SK-N-SH (cell line): ENCODE measurements around the gene SKI. TPM values are rescaled to one million over a fixed set of nuclear protein-coding genes. Genes with fewer than 3 reads are reported as not detected.

Experiments used
- CTCF ChIA-PET: fragments of 300-600, 350-600 bp; formaldehyde crosslinking; extraction: SDS; loops from one replicate; lab custom pipeline; 2021; lab: Yijun Ruan, JAX
- POLR2A ChIA-PET: fragments of 350-600 bp; sonication (Branson Sonifier 250); formaldehyde crosslinking; extraction: SDS; loops from one replicate; lab custom pipeline; 2020; ENCODE audit warnings: antibody characterized with exemption, inconsistent platforms; lab: Yijun Ruan, JAX
- DNase-seq: peaks from one replicate; pipeline ENCODE4 v3.0.0; 2012
- H2AFZ ChIP-seq: fragments of 200-600 bp; sonication (generic); 2 replicates; pipeline ENCODE4 v1.8.1; 2016; ENCODE audit warnings: antibody characterized with exemption, mild to moderate bottlenecking, low read depth
- H3F3A ChIP-seq: fragments of 200-600 bp; sonication (generic); replicated peaks from 2 replicates; pipeline ENCODE3; 2016; ENCODE audit warnings: antibody characterized with exemption, mild to moderate bottlenecking; ENCODE audit not compliant: insufficient read depth
- H3K27ac ChIP-seq, 2 experiments: fragments of 200-500 bp in 1 of 2; fragments of 200-600 bp in 1 of 2; sonication (Bioruptor generic) in 1 of 2; sonication (generic), shearing (Covaris generic) in 1 of 2; 2 replicates each; pipeline versions ENCODE4 v1.5.1 to v1.6.1; 2014 to 2016; ENCODE audit warnings: low read depth in 2 of 2, inconsistent platforms in 1 of 2, low read length in 1 of 2, mild to moderate bottlenecking in 1 of 2, mixed read lengths in 1 of 2
- H3K27me3 ChIP-seq: fragments of 200-600 bp; sonication (generic), shearing (Covaris generic); 2 replicates; pipeline ENCODE4 v1.6.1; 2016; ENCODE audit warnings: mixed run types; ENCODE audit not compliant: insufficient read depth
- H3K36me3 ChIP-seq, 2 experiments: fragments of 200-500 bp in 1 of 2; fragments of 200-600 bp in 1 of 2; sonication (Bioruptor generic) in 1 of 2; sonication (generic) in 1 of 2; replicated peaks in 1 of 2; 2 replicates each; pipeline versions ENCODE3 to v1.5.1; 2014 to 2016; ENCODE audit warnings: low read length in 1 of 2, mild to moderate bottlenecking in 1 of 2; ENCODE audit not compliant: insufficient read depth in 2 of 2, control insufficient read depth in 1 of 2
- H3K4me1 ChIP-seq, 2 experiments: fragments of 200-500 bp in 1 of 2; fragments of 200-600 bp in 1 of 2; sonication (Bioruptor generic) in 1 of 2; sonication (generic), shearing (Covaris generic) in 1 of 2; 2 replicates each; pipeline versions ENCODE4 v1.5.1 to v1.6.1; 2014 to 2016; ENCODE audit warnings: low read depth in 1 of 2, low read length in 1 of 2, mixed run types in 1 of 2; ENCODE audit not compliant: insufficient read depth in 2 of 2, control insufficient read depth in 1 of 2
- H3K4me2 ChIP-seq: fragments of 200-600 bp; sonication (generic), shearing (Covaris generic); 2 replicates; pipeline ENCODE4 v1.6.1; 2017; ENCODE audit warnings: mixed run types
- H3K4me3 ChIP-seq, 2 experiments: fragments of 200-500 bp in 1 of 2; fragments of 200-600 bp in 1 of 2; sonication (Bioruptor generic) in 1 of 2; sonication (generic), shearing (Covaris generic) in 1 of 2; 2 replicates each; pipeline versions ENCODE4 v1.5.1 to v1.8.1; 2014 to 2016; ENCODE audit warnings: low read depth in 2 of 2, inconsistent platforms in 1 of 2, low read length in 1 of 2, mild to moderate bottlenecking in 1 of 2, mixed read lengths in 1 of 2, moderate library complexity in 1 of 2
- H3K79me2 ChIP-seq: fragments of 200-600 bp; sonication (generic); 2 replicates; pipeline ENCODE4 v1.8.1; 2017; ENCODE audit warnings: mild to moderate bottlenecking; ENCODE audit not compliant: insufficient read depth
- H3K9ac ChIP-seq: fragments of 200-600 bp; sonication (generic); 2 replicates; pipeline ENCODE4 v1.6.1; 2017; ENCODE audit warnings: mixed run types
- H3K9me2 ChIP-seq: fragments of 200-600 bp; sonication (generic); 2 replicates; pipeline ENCODE4 v1.6.1; 2017; ENCODE audit warnings: mixed run types
- H3K9me3 ChIP-seq: fragments of 200-600 bp; sonication (generic); 2 replicates; pipeline ENCODE4 v1.6.1; 2017; ENCODE audit warnings: mixed run types, mild to moderate bottlenecking, moderate library complexity
- H4K20me1 ChIP-seq: fragments of 200-600 bp; sonication (generic); 2 replicates; pipeline ENCODE4 v1.6.1; 2017; ENCODE audit warnings: mild to moderate bottlenecking, mixed run types; ENCODE audit not compliant: insufficient read depth
- FOSL2 ChIP-seq: IDR thresholded peaks from 2 replicates; pipeline ENCODE4 v1.4.0; 2012; ENCODE audit warnings: low read depth, mild to moderate bottlenecking, moderate library complexity, borderline replicate concordance
- FOXM1 ChIP-seq: IDR thresholded peaks from 2 replicates; pipeline ENCODE4 v1.4.0; 2012; ENCODE audit warnings: low read depth, mild to moderate bottlenecking
- GATA2 ChIP-seq: sonication (generic); formaldehyde crosslinking; IDR thresholded peaks from 2 replicates; pipeline ENCODE4 v1.5.0; 2020; ENCODE audit warnings: mild to moderate bottlenecking, missing genetic modification reagents
- NFIC ChIP-seq: IDR thresholded peaks from 2 replicates; pipeline ENCODE4 v1.4.0; 2012; ENCODE audit warnings: borderline replicate concordance
- NRF1 ChIP-seq: IDR thresholded peaks from 2 replicates; pipeline ENCODE4 v1.6.1; 2012; ENCODE audit warnings: low read depth, mild to moderate bottlenecking, low read length
- RAD21 ChIP-seq: IDR thresholded peaks from 2 replicates; pipeline ENCODE4 v1.6.1; 2012; ENCODE audit warnings: mild to moderate bottlenecking, low read length
- RFX5 ChIP-seq: IDR thresholded peaks from 2 replicates; pipeline ENCODE4 v1.6.1; 2012; ENCODE audit warnings: mild to moderate bottlenecking, improper control_type of control experiment, low read length
- SIN3A ChIP-seq: IDR thresholded peaks from 2 replicates; pipeline ENCODE4 v1.6.1; 2012; ENCODE audit warnings: low read depth, mild to moderate bottlenecking, low read length, moderate library complexity, borderline replicate concordance
- SMC3 ChIP-seq: IDR thresholded peaks from 2 replicates; pipeline ENCODE4 v1.6.1; 2012; ENCODE audit warnings: low read depth, low read length, improper control_type of control experiment
- TCF12 ChIP-seq: IDR thresholded peaks from 2 replicates; pipeline ENCODE4 v1.4.0; 2012
- WGBS: methylation state at CpG from one replicate; pipeline ENCODE4 v1.1.6; 2017; ENCODE audit warnings: low lambda C conversion rate; 5-methylcytosine and 5-hydroxymethylcytosine counted together
- polyA plus RNA-seq, 3 experiments: library from polyadenylated mRNA; depleted of rRNA; stranded (reverse); fragments of >200 nt; gene quantifications; 2 replicates each; pipeline ENCODE4 v1.2.3, GENCODE V29; 2012
- TF ChIP-seq, protein P1 (sequence below): fragments of 150-350 bp; IDR thresholded peaks from 2 replicates; pipeline ENCODE4 v1.6.1; 2016; ENCODE audit warnings: mild to moderate bottlenecking, low read depth, low read length
- TF ChIP-seq, protein P2 (sequence below): IDR thresholded peaks from 2 replicates; pipeline ENCODE4; 2012
- TF ChIP-seq, protein P3 (sequence below): IDR thresholded peaks from 2 replicates; pipeline ENCODE4 v1.4.0; 2012; ENCODE audit warnings: low read depth, borderline replicate concordance

The SKI gene
- polyA plus RNA-seq, 1 of the 3 experiments (the other 2 are of a cell fraction) = 7.2 TPM

DNA sequence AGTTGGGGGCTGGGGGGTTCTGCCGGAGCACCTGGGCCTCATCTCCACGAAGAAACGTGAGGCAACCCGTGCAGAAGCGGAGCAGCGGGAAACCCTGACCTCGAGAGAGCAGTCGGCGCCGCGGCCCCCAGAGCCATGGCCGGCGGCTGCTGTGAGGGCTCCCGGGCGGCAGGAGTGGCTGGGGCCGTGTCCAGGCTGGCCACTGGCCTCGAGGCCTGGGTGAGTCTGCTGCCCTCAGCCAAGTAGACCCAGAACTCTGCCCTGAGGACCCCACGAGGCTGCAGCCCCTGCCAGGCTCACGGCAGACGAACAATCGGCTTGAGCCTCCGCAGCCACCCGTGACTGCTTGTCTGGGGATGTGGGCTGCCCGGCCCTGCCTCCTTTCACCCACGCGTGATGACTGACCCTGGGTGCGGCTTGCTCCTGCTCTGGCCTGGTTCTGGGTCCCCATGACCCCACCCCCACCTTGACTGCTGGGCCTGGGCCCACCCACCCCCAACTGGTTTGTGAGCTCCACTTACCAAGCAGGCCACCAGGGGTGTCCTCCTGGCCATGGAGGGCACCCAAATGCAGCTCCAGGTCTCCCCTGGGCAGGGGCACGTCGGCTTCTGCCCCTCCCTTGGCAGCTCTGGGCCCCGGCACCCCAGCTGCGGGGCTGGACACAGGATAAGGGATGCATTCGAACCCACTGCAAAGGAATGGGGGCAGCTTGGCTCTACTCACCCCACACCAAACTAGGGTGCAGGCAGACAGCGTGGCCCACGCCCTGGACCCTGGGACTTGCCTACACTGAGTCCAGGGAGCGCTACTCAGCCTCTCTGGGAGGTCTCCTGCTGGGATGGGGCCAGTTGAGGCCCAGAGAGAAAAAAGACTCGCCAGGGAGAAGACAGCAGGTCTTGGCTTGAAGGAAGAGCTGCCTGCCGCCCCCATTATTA is 129.1 kb downstream of the SKI start:
- H2AFZ ChIP-seq = no peak overlapping the region
- H3F3A ChIP-seq = no peaks in the 10 kb centered on the region
- POLR2A ChIA-PET = no interaction called here
- no peaks in the 10 kb centered on the region for H3K9me3 ChIP-seq
- no peak overlapping the region for H3K27ac ChIP-seq
- no peaks in the 10 kb centered on the region for H3K9me2 ChIP-seq
- no peaks in the 10 kb centered on the region for H3K79me2 ChIP-seq
- no peaks in the 10 kb centered on the region for H4K20me1 ChIP-seq
- H3K4me1 ChIP-seq = no peaks in the 10 kb centered on the region; a peak in 1 of 4 replicates
- WGBS = 85% methylated on average over 10 of the region's 37 CpGs
- H3K4me3 ChIP-seq = no peak overlapping the region
- no peak for TF ChIP-seq SIN3A
- no peak for TF ChIP-seq GATA2
- TF ChIP-seq RFX5 = no peak
- TF ChIP-seq, protein P1, sequence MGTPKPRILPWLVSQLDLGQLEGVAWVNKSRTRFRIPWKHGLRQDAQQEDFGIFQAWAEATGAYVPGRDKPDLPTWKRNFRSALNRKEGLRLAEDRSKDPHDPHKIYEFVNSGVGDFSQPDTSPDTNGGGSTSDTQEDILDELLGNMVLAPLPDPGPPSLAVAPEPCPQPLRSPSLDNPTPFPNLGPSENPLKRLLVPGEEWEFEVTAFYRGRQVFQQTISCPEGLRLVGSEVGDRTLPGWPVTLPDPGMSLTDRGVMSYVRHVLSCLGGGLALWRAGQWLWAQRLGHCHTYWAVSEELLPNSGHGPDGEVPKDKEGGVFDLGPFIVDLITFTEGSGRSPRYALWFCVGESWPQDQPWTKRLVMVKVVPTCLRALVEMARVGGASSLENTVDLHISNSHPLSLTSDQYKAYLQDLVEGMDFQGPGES = no peak
- no peak for TF ChIP-seq NRF1
- TF ChIP-seq FOXM1 = no peak
- TF ChIP-seq, all 33 proteins: peak for 0
- CTCF ChIA-PET = interaction anchor here (0.9 to 1.4 kb wide), 2 partner anchors 25 to 161 kb away, joined by 3 to 5 read pairs; no protein-coding TSS in a partner anchor
- no peak overlapping the region for H3K9ac ChIP-seq
- H3K27me3 ChIP-seq = no peaks in the 10 kb centered on the region
- H3K4me2 ChIP-seq = no peak overlapping the region
- no peak for DNase-seq
- H3K36me3 ChIP-seq = no peaks in the 10 kb centered on the region

DNA sequence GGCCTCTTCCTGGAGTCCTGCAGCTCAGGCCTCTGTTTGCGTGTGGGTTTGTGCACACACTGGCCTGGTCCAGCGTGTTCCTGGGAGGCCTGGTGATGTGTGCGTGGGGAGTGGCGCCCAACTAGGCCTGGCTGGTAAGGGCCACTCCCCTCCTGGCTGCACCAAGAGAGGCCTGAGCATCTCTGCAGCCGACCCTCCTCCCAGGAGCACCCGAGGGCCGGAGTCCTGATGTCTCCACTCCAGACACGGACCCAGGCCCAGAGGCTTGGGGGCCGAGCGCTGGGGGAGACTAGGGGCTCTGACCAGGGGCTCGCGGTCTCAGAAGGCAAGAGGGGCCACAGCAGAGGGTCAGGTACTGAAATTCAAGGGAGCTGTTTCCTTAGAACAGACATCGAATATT is 130.0 kb downstream of the SKI start:
- TF ChIP-seq RAD21 (no peak), FOXM1 (no peak), FOSL2 (no peak), SMC3 (no peak), NFIC (no peak), TCF12 (no peak)
- TF ChIP-seq, protein P2, sequence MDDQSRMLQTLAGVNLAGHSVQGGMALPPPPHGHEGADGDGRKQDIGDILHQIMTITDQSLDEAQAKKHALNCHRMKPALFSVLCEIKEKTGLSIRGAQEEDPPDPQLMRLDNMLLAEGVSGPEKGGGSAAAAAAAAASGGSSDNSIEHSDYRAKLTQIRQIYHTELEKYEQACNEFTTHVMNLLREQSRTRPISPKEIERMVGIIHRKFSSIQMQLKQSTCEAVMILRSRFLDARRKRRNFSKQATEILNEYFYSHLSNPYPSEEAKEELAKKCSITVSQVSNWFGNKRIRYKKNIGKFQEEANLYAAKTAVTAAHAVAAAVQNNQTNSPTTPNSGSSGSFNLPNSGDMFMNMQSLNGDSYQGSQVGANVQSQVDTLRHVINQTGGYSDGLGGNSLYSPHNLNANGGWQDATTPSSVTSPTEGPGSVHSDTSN = no peak
- TF ChIP-seq, protein P3, sequence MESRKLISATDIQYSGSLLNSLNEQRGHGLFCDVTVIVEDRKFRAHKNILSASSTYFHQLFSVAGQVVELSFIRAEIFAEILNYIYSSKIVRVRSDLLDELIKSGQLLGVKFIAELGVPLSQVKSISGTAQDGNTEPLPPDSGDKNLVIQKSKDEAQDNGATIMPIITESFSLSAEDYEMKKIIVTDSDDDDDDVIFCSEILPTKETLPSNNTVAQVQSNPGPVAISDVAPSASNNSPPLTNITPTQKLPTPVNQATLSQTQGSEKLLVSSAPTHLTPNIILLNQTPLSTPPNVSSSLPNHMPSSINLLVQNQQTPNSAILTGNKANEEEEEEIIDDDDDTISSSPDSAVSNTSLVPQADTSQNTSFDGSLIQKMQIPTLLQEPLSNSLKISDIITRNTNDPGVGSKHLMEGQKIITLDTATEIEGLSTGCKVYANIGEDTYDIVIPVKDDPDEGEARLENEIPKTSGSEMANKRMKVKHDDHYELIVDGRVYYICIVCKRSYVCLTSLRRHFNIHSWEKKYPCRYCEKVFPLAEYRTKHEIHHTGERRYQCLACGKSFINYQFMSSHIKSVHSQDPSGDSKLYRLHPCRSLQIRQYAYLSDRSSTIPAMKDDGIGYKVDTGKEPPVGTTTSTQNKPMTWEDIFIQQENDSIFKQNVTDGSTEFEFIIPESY = no peak
- TF ChIP-seq, all 33 proteins: peak for 0
- POLR2A ChIA-PET = no interaction called here

More for the DNA sequence above, 130.0 kb downstream of the SKI start:
- H3K9ac ChIP-seq = no peak overlapping the region
- no peaks in the 10 kb centered on the region for H3K9me2 ChIP-seq
- no peaks in the 10 kb centered on the region for H3F3A ChIP-seq
- no peak for DNase-seq
- no peaks in the 10 kb centered on the region for H3K36me3 ChIP-seq
- 86% methylated on average over 10 of the region's 13 CpGs for WGBS
- no peaks in the 10 kb centered on the region for H3K9me3 ChIP-seq
- CTCF ChIA-PET = interaction anchor here (0.9 to 1.4 kb wide), 2 partner anchors 24 to 162 kb away, joined by 3 to 5 read pairs; no protein-coding TSS in a partner anchor
- no peaks in the 10 kb centered on the region for H4K20me1 ChIP-seq
- no peak overlapping the region for H2AFZ ChIP-seq
- no peaks in the 10 kb centered on the region for H3K27me3 ChIP-seq
- H3K79me2 ChIP-seq = no peaks in the 10 kb centered on the region
- no peak overlapping the region for H3K4me3 ChIP-seq
- no peak overlapping the region for H3K27ac ChIP-seq
- H3K4me1 ChIP-seq = no peaks in the 10 kb centered on the region; a peak in 1 of 4 replicates
- H3K4me2 ChIP-seq = no peak overlapping the region
